GM21423 (cell line): Measurements from ENCODE around the gene TCF19.
"Not testable (repeated sequence)": the region's sequence is repeated elsewhere in the genome, so short reads cannot be mapped to it uniquely, and the experiment has no call there.

ENCODE experiments used
- ATAC-seq: cut with Tn5 transposase; IDR thresholded peaks from one replicate; pipeline ENCODE4 v1.9.1; 2021; ENCODE audit warnings: mild to moderate bottlenecking, moderate library complexity; ENCODE audit not compliant: unreplicated experiment

TCF19 gene

DNA sequence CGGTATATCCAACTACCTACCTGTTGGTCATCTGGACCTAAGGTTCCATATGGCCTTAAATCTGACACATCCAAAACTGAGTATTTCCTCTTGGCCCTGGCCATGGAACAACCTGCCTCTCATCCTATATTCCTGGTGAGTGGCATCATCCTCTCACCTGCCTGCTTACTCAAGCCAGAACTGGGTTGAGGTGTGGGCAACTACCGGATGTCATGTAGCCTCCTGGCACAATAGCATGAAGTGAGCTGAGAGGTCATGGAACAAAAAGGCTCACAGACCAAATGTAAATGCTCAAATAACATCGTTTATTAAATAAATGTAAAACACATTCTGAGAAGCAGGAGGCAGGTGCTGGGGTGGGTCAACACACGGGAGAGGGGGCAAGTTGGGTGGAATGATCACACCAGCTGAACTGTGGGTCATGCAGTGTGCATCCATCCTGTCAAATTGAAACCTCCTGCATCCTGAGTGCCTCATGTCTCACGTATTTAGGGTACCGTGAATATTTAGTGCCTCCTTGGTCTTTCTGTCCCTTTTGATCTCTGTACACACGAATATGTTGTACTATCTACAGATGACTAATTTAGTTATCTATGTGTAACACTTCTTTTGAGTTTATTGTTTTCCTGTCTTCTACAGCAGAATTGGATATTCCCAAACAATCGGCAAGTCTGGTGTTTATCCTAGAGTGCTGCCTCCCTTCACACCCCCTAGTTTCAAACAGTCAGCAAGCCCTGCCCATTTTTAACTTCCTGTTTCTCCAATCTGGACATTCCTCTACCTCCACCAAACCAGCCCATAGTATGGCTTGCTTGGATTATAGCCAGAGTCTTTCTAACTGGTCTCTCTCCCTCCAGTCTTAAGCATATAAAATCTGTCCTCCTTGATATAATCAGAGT is 20.0 kb downstream of the TCF19 start:
- no peak for ATAC-seq

DNA sequence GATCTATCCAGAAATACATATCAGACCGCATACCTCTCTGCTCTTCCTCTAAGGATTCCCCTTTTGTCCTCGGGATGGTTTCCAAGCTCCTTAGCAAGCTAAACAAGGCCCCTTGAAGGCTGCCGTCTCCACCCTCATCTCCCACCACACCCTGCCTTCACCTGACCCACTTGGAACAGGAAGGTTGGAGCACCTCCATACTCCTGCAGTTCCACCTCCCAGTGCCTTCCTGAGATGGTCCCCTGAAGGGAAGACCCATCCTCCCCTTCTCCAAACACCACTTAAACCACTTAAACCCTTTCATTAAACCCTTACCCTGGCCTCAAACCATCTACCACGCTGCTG is 20.6 kb downstream of the TCF19 start:
- no peak for ATAC-seq

DNA sequence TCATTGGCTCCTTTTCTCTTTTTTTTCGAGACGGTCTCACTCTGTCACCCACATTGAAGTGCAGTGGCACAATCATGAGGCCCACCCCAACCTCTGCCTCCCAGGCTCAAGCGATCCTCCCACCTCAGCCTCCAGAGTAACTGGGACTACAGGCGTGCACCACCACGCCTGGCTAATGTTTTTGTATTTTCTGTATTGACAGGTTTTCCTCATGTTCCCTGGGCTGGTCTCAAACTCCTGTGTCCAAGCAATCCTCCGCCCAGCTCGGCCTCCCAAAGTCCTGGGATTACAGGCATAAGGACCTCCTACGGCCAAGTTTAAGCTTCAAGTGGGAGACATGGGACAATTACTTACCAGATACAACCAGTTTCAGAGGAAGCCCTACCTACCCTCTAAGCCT is 21.5 kb downstream of the TCF19 start:
- ATAC-seq: no peak

DNA sequence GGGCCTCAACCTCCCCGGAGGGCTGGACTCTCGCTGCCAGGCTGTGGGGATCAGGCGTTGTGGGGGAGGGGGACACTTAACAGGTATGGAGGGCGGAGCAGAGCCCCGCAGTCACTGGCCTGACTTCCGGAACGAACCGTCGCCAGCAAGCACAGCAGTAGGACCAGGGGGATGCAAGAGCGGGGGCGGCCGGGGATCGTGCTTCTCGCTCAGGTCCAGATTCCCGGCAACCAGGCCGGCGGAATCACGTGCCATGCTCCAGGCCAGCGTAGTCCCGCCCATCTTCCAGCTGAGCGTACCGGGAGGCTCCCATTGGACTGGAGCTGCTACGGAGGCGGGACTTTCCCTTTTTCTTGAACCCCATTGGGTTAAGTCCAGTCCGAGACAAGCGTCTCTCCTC is 22.1 kb downstream of the TCF19 start:
- no peak for ATAC-seq

DNA sequence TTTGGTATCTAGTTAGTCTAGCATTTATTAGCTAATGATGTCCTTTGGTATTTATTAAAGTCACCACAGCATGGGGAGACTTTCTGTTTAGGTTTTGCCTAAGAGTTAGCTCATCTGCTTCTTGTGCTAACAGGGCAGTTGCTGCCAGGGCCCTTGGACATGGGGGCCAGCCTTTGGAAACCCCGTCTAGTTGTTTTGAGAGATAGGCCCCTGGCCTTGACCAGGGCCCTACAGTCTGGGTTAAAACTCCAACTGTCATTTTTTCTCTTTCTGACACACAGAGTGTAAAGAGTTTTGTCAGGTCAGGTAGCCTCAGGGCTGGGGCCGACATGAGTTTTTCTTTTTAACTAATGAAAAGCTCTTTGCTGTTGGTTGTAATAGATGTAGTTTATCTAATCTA is 24.9 kb downstream of the TCF19 start:
- not testable (repeated sequence) for ATAC-seq

DNA sequence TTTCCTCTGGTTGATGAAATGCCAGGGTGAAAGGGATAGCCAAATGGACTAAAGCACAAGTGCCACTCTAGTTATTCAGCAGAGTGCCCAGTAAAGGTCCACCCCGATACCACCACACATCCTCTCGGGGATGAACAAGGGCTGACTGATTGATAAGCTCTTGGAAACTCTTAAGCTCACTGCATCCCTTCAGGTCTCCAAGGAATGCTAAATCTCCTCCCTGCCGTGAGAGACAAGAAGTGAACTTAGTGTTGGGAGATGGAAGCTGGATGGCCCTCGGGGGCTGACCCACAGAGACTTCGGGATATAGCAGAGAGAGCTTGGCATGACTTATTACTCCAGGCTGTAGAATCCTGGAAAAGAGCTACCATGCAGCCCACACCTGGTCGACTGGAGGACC is 25.5 kb downstream of the TCF19 start:
- not testable (repeated sequence) for ATAC-seq

DNA sequence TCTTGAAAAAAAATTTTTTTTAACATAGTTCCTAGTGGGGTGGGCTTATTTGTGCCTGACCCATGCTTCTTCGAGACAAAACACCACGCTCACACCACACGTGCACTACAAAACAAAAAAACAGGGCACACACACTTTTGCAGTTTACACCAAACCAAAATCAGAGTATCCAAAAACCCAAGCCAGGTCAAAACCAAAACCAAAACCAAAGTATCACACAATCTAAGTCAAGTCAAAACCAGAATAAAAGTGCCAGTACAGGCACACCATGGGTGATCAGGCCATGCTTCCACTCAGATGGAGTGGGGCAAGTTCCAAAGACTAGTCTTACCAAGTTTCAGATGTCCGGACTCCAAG is 27.3 kb downstream of the TCF19 start:
- not testable (repeated sequence) for ATAC-seq

DNA sequence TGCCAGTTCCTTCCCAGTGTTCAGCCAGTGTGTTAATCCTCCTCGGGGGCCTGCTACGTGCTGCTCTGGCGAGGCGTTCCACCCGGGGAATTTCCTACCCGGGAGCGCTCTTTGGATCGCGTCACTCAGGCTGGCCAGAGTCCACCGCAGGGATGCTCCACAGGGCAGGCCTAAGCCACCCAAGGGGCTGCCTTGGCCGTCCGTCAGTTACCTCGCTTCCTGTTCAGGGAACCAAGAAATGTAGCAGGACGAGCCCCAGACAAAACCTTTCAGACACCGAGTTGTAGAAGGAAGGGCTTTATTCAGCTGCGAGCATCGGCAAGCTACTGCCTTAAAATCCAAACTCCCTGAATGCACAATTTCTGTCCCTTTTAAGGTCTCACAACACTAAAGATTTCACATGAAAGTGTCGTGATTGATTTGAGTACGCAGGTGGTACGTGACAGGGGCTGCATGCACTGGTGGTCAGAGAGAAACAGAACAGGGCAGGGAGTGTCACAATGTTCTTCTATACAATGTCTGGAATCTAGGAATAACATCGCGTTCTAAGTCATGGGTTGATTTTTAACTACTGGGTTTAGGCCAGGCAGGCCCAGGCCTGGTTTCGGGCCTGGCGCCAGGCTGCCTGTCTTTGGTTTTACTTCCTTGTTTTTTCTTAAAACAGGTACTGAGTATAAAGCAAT is 27.8 kb downstream of the TCF19 start:
- ATAC-seq: no peak

DNA sequence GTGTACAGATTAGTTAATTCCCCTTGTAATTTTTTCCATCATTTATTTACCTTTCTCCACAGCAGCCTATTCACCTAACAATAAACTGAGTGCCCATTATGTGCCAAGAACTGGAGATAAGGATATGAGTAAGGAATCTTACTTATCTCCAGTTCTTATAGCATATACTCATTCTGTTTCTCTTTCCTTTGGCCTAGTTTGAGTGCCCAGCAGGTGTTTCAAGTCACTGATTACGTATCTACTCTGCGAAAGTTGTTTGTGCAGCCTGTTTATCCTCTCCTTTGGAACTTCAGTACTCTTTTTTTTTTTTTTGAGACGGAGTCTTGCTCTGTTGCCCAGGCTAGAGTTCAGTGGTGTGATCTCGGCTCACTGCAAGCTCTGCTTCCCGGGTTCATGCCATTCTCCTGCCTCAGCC is 29.4 kb downstream of the TCF19 start:
- ATAC-seq: no peak

DNA sequence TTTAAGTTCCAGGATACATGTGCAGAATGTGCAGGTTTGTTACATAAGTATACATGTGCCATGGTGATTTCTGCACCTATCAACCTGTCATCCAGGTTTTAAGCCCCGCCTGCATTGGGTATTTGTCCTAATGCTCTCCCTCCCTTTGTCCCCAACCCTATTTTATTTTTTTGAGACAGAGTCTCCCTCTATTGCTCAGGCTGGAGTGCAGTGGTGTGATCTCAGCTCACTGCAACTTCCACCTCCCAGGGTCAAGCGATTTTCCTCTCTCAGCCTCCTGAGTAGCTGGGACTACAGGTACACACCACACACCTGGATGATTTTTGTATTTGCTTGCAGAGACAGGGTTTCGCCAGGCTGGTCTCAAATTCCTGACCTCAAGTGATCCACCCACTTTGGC is 30.8 kb downstream of the TCF19 start:
- not testable (repeated sequence) for ATAC-seq

DNA sequence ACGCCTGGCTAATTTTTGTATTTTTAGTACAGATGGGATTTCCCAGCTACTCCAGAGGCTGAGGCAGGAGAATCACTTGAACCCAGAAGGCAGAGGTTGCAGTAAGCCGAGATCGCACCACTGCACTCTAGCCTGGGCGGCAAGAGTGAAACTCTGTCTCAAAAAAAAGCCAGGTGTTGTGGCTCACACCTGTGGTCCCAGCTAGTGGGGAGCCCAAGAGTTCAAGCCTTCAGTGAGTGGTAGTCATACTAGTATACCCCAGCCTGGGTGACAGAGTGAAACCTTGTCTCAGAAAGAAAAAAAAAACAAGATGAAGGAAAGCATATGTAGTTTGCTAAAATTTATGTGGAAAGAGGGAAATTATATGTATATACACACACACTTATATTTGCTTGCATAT is 32.1 kb downstream of the TCF19 start:
- ATAC-seq: no peak

DNA sequence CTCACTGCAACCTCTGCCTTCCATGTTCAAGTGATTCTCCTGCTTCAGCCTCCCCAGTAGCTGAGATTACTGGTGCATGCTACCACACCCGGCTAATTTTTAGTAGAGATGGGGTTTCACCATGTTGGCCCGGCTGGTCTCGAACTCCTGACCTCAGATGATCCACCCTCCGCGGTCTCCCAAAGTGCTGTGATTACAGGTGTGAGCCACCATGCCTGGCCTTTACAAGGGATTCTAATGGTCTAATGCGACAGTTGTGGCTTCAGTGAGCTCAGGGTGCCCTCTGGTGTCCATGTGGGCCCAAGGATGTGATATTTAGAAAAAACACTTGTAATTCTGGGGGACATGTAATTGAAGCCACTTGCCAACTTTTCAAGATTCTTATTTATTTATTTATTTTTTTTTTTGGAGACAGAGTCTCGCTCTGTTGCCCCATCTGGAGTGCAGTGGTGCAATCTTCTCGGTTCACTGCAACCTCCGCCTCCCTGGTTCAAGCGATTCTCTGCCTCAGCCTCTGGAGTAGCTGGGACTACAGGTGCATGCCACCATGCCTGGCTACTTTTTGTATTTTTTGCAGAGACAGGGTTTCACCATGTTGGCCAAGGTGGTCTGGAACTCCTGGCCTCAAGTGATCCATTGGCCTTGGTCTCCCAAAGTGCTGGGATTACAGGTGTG is 34.2 kb downstream of the TCF19 start:
- ATAC-seq: not testable (repeated sequence)

DNA sequence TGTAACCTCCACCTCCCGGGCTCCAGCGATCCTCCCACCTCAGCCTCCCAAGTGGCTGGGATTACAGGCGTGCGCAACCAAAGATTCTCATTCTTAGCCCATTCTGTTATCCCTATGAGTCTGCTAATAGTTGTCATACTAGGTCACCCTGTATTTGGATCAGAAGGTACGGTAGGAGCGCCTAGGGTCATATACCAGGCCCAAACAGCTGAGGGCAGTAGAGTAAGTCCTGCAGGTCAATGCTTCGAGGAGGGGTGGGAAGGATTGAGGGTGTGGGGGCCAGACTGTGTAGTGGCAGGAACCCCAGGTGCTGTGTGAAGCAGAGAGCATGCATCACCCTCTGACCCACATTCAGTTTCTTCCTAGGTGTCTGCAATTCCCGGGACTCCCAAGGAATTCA is 34.8 kb downstream of the TCF19 start:
- no peak for ATAC-seq

DNA sequence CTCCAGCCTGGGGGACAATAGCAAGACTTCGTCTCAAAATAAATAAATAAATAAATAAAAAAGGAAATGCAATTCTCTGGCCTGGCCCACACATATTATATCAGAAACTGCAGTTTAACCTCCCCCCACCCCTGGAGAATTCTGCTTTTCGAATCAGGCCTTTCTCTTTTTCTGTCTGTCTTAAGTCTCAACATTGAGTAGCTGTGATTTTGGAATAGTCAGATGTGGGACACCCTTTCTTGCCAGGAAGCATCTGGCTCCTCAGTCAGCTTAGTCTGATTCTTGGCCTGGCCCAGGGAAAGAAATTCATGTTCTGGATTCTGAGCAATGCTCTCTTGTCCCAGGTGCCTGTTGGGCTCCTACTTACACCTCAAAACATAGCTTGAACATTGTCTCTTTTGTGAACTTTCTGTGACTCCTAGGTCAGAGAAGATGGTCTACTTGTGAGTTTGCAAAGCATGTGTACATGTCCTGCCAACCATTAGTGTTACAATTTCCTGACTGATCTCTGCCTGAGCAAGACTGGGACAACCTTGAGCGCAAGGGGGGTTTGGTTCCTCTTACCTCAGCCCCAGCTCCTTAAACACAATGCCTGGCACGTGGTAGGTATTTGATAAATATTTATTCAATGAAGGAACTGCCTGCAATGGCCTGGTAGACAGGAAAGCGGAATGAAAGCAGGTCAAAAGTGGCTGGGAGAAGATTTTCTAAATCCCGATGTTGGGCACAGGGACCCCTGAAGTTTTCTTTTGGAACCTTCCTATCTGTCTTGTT is 35.9 kb downstream of the TCF19 start:
- ATAC-seq: no peak

DNA sequence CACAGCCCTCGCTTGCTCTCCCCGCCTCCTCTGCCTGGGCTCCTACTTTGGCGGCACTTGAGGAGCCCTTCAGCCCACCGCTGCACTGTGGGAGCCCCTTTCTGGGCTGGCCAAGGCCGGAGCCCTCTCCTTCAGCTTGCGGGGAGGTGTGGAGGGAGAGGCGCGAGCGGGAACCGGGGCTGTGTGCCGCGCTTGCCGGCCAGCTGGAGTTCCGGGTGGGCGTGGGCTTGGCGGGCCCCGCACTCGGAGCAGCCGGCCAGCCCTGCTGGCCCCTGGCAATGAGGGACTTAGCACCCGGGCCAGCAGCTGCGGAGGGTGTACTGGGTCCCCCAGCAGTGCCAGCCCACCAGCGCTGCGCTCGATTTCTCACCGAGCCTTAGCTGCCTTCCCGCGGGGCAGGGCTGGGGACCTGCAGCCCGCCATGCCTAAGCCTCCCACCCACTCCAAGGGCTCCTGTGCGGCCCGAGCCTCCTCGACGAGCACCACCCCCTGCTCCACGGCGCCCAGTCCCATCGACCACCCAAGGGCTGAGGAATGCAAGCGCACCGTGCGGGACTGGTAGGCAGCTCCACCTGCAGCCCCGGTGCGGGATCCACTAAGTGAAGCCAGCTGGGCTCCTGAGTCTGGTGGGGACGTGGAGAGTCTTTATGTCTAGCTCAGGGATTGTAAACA is 37.1 kb downstream of the TCF19 start:
- not testable (repeated sequence) for ATAC-seq

DNA sequence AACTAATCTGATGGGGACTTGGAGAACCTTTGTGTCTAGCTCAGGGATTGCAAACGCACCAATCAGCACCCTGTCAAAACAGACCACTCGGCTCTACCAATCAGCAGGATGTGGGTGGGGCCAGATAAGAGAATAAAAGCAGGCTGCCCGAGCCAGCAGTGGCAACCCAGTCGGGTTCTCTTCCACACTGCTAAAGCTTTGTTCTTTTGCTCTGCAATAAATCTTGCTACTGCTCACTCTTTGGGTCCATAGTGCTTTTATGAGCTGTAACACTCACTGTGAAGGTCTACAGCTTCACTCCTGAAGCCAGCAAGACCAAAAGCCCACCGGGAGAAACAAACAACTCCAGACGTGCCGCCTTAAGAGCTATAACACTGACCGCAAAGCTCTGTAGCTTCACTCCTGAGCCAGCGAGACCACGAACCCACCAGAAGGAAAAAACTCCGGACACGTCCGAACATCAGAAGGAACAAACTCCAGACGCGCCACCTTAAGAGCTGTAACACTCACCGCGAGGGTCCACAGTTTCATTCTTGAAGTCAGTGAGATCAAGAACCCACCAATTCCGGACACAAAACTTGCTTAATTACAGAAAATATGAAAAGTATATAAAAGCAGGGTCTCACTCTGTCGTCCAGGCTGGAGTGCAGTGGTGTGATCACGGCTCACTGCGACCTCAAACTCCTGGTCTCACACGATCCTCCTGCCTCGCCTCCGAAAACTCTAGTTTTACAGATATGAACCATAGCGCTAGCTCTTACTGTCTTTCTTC is 38.0 kb downstream of the TCF19 start:
- not testable (repeated sequence) for ATAC-seq

DNA sequence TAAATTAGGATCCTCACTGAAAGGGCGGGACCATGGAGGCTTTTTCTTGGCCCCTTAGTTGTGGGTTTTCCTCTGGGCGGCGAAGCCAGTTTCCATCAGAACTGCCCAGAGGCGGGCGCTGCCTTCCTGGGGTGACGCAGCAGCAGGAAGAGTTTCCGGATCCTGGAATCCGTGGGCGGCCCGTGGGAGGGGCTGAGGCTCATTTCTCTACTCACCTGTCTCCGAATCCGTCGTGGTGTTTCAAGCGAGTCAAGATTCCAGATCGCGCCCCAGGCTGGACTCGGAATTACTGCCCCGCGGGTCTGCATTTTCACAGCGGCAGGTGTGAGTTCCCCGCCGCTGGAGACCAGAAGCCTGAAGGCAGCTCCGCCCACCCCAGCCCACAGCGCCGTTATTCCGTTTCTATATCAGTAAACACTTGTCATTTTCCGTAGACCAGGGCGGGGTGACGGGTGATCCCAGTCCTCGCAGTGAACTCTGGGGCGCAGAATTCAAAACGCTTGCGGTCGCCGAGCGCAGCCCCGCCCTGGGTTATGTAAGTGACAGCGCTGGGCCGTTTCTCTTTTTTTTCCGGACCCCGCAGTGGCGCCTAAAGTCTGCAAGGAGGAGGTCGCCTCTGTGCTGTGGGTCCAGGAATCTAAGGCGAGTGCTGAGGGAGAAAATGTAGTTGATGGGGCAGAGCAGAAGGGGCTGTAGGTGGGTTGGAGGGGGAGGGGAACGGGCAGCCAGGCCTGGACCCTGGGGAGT is 39.3 kb downstream of the TCF19 start:
- peak; percentile 66 for ATAC-seq

DNA sequence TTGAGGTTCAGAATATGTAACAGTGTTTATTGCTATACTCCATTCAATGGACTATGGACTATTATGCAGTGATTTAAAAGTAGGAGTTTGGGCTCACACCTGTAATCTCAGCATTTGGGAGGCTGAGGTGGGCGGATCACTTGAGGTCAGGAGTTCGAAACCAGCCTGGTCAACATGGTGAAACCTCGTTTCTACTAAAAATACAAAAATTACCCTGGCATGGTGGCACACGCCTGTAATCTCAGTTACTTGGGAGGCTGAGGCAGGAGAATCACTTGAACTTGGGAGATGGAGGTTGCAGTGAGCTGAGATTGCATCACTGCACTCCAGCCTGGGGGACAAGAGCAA is 40.7 kb downstream of the TCF19 start:
- ATAC-seq: not testable (repeated sequence)
